Putamen (tissue), 1 donor: ENCODE data around the gene PRKD1.
"Not testable (repeated sequence)": the region's sequence is repeated elsewhere in the genome, so short reads cannot be mapped to it uniquely, and the experiment has no call there.

Experiments used
- DNase-seq: peaks from one replicate; pipeline ENCODE4 v3.0.0-alpha.2; 2016; ENCODE audit warnings: low spot score

Gene PRKD1

DNA sequence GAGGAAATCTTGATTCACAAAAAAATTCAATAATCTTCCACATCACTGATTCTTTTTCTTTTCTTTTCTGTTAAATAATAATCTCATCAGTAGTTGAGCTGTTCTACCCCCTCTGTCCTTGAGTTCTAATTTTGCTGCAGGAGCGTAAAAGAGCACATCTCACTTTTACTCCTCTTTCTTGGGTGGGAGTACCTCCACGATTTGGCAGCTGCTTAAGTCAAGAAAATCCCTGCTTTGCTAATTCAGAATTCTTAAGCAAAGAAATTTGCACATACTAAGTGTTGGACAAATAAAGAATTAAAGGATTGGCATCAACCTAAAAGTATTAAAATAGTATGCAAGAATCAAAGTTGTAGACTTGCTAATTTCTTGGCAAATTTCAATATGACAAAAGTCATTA is 128.8 kb downstream of the PRKD1 start:
- peak; percentile 63 for DNase-seq

DNA sequence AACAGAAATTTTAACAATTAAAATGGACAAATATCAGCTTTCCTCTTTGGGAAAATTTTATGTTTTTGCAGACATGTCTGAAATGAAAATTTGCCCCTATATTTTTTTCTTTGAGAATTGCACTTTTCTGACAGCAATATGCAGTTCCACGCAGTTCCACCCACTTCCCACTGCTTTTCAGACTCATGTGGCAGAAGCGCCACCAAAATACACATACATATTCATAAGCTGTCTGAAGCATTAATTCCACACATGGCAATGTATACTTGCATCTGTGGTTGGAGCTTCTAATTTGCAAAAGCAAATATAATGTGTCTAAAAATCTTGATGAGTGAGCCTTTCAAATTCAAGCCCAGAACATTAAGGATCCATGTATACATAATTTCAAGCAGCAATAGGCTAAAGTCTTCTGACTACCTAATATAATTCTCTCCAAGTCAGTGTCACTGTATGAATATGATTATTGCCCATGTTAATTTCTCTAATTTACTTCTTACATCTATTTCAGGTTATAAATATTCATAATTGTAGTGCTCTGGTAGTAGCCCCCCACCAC is 129.5 kb downstream of the PRKD1 start:
- DNase-seq: peak; percentile 49

DNA sequence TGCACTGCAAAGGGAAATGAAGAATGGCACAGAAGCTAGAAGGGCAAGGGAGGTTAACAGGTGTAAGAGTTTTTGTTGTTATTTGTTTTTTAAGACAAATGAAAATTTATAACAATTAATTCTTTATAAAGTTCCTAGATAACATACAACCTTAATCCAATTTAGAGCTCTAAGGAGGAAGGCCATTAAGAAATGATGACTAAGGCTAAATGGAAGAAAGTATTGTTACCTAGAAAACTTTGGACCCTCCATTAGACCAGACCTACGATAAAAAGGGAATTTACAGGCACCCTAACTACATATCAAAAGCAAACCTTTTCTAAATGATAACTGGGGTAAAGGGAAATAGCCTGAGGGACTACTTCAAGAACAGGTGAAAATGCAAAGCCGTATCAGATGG is 130.8 kb downstream of the PRKD1 start:
- DNase-seq: no peak

DNA sequence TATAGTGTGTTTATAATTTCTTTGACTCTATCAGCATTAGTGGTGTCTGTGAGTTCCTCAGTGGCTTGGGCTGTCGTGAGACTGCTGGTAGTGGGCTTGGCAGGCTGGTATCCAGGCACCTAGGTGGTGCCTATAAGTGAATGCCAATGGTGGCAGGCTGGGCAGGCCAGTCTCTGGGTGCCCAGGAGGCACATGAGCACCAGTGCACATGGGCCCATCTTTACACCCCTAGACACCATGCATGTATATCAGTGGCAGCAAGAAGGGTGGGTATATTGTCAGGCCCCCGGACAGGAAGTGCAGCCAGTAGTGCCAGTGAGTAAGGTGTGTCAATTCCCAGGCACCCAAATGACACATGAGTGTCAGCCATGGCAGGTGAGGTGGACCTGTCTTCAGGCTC is 138.2 kb downstream of the PRKD1 start:
- DNase-seq: no peak

DNA sequence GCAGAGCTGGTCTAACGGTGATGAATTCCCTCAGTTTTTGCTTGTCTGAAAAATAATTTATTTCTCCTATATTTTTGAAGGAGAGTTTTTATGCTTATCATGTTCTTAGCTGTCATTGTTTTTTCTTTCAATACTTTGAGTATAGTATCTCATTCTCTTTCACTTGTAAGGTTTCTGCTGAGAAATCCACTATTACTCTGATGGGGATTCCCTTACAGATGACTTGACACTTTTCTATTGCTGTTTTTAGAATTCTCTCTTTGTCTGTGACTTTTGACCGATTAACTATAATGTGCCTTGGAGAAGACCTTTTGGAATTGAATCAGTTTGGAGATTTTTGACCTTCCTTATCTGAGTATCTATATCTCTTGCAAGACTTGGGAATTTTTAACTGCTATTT is 139.6 kb downstream of the PRKD1 start:
- DNase-seq: no peak

DNA sequence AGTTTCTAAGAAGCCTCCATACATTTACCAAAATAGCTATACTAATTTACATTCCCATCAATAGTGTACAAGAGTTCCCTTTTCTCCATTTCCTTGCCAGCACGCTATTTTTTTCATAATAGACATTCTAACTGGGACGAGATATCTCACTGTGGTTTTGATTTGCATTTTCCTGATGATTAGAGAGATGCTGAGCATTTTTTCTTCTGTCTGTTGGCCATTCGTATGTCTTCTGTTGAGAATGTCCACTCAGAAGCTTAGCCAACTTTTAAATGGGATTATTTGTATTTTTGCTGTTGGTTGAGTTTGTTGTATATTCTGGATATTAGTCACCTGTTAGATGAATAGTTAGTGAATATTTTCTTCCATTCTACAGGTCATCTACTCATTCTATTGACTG is 144.1 kb downstream of the PRKD1 start:
- no peak for DNase-seq

DNA sequence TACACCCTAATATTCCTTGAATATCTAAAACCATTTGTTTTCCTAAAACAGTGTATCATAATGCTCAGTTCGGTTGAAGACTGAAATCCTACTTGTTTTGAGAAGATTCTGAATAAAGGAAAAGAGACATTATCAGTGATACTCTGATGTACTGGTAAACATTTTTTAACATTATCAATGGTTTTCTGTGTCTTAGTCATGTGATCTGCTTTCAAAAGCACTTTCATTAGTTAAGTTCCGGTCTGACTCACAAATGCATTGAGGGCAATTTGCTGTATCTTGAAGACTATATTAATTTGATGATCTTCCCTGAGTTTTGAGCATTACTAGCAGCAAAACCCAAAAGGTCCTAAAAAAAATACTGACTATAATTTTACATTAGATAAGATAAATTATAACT is 145.6 kb downstream of the PRKD1 start:
- DNase-seq: no peak

DNA sequence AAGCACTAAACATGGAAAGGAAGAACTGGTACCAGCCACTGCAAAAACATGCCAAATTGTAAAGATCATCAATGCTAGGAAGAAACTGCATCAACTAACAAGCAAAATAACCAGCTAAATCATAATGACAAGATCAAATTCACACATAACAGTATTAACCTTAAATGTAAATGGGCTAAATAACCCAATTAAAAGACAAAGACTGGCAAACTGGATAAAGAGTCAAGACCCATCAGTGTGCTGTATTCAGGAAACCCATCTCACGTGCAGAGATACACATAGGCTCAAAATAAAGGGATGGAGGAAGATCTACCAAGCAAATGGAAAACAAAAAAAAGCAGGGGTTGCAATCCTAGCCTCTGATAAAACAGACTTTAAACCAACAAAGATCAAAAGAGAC is 150.5 kb downstream of the PRKD1 start:
- DNase-seq: not testable (repeated sequence)

DNA sequence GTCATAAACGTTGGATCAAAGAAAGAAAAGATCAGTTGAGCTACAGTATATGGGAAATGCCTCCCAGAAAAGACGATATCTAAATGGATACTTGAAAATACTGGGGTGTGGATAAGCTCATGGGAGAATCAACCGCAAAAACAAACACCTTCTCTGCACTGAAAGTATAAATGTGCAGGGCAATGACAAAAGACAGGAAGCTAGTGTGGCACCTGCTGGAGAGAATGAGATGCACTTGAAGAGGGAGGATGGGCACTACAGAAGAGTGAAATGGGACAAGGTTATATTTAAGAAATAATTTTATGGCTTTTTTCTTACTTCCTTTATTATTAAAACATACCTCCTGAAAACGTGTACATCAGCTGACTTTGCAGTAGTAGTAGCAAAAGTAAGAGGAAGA is 153.7 kb downstream of the PRKD1 start:
- DNase-seq: no peak

DNA sequence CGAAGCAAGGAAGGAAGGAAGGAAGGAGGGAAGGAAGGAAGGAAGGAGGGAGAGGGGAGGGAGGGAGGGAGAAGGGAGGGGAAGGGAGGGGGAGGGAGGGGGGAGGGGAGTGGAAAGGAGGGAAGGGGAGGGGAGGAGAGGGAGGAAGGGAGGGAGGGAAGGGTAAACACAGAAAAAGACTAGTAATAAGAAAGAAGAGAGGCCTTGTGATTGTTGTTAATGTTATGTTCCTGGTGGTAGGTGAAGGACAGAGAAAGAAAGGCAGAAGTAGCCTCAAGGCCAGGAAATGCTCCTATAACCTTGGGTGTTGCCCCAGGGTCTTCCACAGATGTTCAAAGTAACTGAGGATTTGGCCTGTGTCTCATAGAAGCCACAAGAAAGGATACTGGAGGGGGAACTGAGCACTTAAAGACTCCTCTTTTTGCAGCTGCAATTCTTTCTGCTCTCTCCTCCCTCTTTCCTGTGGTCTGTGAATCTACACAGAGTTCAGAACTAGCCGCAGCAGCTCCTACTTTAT is 164.2 kb downstream of the PRKD1 start:
- no peak for DNase-seq

DNA sequence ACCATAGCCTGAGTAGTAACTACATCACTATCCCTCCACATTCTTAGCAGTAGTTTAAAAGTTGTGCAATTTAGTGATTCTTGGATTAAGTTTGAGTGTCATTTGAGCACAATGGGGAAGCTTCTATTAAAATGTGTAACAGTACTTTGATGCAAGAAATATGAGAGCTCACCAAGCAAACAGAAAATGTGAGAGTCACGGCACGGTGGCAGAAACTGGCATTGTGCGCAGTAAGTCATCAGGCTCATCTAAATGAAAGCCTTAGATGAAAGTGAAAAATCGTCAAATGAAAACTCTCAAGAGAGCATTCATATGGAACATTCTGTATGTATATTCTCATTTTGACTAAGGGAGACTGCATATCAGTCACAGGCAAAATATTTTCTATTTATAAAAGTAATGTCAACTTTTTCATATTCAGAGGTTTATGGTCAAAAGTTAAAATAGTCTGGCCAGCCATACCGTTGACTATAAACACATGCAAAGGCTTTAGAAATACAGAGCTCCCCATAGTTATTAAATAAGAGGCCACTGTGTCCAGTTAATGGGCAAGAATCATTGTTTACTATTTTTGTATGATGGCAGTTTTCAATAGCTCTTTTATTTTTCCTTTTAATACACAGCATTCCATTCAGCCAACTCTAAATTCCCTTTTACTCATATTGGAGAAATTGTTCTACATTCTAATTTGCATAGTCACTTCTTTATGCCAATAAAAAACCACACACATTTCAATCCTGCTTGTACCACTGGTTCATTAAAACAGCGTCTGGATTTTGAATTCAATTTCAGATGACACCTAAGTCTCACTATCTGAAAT is 167.9 kb downstream of the PRKD1 start:
- peak; percentile 76 for DNase-seq

DNA sequence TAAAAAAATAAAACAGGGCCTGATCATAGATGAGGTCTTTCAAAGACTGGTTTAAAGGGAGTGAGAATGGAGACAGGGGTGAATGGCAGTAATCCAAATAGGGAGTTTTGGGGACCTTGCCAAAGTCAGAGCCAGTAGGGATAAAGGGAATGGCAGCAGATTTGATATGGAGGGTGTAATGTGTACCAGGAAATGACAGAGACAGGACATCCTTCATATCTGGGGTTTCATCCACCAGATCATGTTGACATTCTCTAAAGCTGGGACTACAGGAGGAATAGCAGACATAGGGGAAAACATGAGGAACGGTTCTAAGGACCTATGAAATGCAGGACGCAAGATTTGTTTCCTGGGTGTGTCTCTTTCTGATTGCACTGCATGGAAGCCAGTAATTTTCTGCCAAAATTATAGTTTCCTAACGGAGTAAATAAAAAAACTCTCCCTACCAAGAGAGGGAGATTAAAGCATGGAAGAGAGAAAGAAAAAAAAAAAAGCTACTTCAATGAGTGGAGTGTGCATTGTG is 169.9 kb downstream of the PRKD1 start:
- DNase-seq: no peak

DNA sequence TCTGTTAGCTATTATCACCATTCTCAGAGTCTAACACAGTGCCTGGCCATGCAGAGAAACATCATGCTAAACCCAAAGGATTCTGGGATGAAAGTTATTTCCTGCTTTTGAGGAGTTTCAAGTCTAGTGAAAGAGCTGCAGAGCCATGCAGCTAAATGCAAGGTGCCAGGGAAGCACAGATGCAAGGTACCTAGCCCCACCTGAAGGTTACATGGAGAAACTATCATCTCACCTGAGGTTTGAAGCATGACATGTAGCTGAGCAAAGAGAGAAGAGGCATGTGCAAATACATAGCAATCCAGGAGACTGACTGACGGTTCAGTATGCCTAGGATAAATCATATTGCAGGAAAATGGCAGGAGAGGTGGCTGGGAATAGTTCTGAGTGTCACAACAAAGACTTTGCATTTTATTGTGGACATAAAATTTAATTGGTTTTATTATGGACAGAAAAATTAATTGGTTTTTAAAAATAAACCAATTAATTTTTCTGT is 170.4 kb downstream of the PRKD1 start:
- no peak for DNase-seq

DNA sequence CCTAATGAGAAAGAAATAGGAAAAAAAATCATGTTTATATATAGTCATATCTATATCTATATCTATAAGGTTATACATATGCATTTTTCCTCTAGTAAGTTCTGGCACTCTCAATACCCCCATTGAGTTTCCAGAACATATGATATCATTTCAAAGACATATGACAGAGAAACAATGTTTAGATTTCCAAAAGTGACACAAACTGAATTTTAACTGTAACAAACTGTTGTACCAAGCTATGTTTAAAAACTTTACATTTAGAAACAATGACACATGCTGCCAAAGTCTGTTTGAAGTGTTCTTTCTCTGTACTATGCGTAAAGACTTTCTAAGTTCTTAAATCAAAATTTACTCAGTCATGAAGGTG is 171.6 kb downstream of the PRKD1 start:
- no peak for DNase-seq

DNA sequence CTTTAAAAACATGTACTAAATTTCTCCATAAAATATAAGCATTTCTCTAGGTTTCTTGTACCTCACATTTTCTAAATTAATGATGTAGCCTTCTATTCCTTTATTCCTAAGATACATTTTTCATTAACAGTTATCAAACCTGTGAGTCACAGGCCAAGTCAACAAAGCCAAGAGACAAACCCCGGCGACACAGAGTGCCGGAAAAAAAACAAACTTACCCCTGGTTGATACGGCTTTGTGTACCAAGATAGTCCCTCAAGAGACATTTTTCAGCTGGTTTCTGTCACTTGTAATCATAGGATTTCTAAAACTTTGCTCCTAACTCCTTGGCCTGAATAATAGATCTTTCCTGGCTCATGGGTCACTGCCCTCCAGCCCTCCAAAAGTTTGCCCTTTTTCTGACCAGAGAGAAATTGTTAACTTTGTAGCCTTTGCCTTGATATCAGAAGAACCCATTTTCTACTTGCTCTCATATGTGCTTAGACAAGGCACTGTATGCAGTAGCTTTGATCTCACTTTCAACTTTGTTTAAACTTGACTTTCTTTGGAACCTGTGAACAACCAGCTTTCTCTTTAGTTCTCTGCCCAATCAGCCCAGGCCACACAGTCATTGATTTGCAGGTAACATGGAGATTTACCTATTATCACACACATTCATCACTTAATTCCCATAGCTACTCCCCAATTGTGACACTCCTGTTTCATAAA is 172.2 kb downstream of the PRKD1 start:
- DNase-seq: no peak

DNA sequence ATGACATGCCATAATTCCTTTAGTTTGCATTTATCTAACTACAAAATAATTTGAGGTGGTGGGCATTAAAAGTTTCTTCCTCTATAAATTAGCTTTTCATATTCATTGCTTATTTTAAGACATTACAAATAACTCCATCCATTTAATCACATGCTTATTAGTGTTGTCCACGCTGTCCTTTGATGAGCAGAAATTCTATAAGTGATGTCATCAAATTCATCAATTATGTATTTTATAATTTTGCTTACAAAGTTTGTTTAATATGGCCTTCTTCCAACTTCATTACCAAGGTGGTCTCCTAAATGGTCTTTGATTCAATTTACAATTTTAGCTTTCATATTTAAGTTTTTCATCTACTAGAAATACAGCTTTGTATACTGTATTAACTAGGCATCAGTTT is 173.5 kb downstream of the PRKD1 start:
- no peak for DNase-seq

DNA sequence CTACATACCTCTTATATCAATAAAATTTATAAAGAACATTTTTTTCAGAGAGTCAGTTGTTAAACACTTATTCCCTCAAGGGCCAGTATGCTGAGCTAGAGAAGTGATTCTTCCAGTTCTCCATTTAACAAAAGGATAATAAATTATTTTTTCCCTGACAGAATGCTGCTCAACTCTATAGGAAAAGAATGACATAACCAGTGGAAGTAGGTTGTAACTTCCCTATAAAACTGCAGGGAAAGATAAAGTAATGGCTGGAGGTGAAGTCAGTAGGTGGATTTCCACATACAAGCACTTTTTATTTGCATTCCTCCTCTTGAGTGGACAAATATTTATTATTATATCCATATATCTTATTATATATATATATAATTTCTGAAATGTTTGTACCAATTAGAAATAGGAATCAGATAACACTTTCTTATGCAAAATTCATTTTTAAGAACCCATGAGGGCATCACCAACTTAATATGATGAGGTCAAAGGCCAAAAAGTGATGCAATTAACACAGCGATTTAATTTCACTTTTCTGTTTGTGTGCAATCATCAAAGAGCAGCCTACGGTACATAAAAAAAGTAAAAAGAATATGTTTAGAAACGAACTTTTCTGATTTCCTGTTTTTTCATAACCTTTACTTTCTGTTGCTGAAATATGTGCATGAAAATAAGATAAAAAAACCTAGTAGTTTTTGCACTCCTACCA is 175.3 kb downstream of the PRKD1 start:
- no peak for DNase-seq

DNA sequence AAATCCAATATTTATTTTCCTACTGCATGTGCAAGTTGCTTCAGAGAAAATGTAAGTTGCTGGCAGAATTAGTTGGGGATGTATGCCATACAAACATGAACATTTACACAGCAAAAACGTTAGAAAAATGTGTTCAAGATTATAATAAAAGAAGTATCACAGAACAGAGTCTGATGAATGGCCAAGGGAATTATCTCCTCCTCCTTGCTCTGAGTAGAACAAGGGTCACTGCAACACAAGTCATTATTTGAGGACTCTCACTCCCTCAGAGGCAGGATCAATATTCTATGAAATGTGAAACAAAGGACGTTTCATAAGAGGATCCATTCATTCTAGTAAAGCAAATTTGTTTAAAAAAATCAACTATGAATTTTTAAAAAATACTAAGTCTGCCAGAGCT is 177.8 kb downstream of the PRKD1 start:
- no peak for DNase-seq

DNA sequence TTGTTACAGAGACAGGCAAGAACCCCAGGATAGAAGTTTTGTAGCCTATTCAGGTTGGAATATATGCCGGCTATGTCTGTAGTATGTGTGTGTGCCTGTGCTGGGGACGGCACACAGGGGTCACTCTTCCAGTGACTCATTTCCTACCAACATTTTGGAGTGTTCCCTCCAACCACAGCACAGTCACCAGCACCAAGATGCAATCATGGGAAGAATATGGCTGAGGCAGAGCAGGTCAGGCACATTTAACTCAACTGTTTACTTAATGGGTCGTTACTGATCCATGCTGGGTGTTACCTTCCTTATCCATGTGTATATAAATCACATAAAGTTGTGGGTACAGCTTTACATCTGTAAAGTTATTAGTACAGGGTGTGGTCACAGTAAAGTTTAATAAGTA is 178.3 kb downstream of the PRKD1 start:
- DNase-seq: no peak

DNA sequence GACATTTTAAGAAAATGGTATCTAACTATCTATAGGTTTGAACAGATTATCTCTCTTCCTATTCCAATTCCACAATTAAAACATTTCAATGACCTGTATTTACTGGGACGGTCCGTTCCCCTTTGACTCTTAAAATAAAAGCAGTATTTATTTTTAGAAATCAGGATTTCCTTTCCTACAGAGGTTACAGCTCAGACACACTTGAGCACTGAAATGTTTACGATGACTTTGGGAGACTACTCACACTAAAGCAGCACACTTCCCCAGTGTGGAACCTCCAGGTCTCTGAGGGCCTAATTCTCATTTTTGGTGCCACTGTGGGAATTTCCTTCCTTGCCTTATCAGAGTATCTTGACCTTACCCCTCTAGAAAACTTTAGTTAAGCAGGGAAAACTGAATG is 181.8 kb downstream of the PRKD1 start:
- no peak for DNase-seq

DNA sequence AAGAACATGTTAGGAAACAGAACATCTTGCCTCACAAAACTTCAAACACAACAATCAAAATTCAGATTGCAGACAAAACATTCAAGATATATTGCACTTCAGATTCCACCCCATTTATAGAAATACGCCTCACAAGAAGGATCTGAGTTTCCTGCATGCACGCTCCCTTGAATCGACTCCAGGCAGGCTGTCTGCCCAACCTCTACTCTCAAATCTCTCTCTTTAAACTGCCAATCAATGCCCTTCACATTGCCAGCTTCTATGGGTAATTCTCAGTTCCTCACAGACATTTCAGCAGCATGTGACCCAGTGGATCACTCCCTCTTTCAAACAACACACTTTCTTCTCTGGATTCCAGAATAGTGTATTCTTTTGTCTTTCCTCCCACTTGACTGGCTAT is 184.1 kb downstream of the PRKD1 start:
- DNase-seq: peak; percentile 57

DNA sequence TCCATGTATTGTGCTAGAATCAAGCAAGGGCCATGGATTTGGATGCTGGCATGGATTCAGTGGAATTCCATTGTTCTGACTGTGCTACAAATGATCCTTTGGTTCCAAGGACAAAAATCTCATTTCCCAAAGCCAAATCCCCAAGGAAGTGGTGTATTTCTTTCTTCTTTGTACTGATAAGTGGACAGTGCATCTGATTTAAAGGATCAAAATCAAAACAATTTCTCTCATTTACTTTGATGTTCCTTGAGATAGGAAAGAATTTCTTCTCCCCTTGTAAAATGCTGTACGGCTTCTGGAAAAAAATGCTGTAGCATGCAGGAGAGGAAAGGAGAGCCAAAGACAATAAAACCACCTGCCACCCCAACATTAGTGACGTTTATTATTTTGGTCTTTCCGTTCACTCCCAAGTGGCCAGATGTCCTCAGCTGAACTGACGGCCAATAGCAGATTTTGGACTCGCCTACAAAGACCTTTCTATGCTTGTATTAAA is 185.7 kb downstream of the PRKD1 start:
- DNase-seq: peak; percentile 36
